A549 (cell line): ENCODE data around the gene LRP5.

Experiments used
- HOXB5 ChIP-seq: fragments of 250-450 bp; sonication (Bioruptor Pico); IDR thresholded peaks from 2 replicates; pipeline ENCODE4 v1.5.0; 2020; ENCODE audit warnings: mild to moderate bottlenecking, moderate library complexity
- MYC ChIP-seq: IDR thresholded peaks from 2 replicates; pipeline ENCODE4 v1.6.1; 2012; ENCODE audit warnings: mild to moderate bottlenecking, inconsistent platforms, low read length, improper control_type of control experiment, borderline replicate concordance
- NPAS2 ChIP-seq: fragments of 250-450 bp; sonication (Bioruptor Pico); IDR thresholded peaks from 2 replicates; pipeline ENCODE4 v1.8.0; 2022; ENCODE audit warnings: mild to moderate bottlenecking, moderate library complexity, borderline replicate concordance
- POLR2A ChIP-seq: IDR thresholded peaks from 2 replicates; pipeline ENCODE4 v1.6.1; 2012; ENCODE audit warnings: mild to moderate bottlenecking, low read length
- RFX5 ChIP-seq: fragments of 450-650 bp; IDR thresholded peaks from 2 replicates; pipeline ENCODE4 v1.7.1; 2014; ENCODE audit warnings: antibody characterized with exemption, mild to moderate bottlenecking, moderate library complexity
- SMC3 ChIP-seq: fragments of >200 bp; sonication (Bioruptor Twin); formaldehyde crosslinking; IDR thresholded peaks from 3 replicates; pipeline ENCODE4 v1.6.1; 2018; ENCODE audit warnings: inconsistent platforms
- TF ChIP-seq, protein P1 (sequence below): fragments of >200 bp; sonication (Bioruptor Twin); formaldehyde crosslinking; IDR thresholded peaks from 3 replicates; pipeline ENCODE4 v1.5.1; 2016
- TF ChIP-seq, protein P2 (sequence below): fragments of 150-350 bp; IDR thresholded peaks from 2 replicates; pipeline ENCODE4 v1.6.1; 2014; ENCODE audit warnings: low read depth, mild to moderate bottlenecking, low read length
- TF ChIP-seq, protein P3 (sequence below): fragments of 250-450 bp; sonication (Bioruptor Pico); IDR thresholded peaks from 2 replicates; pipeline ENCODE4 v1.5.0; 2021; ENCODE audit warnings: mild to moderate bottlenecking, moderate library complexity, borderline replicate concordance
- TF ChIP-seq, protein P4 (sequence below): fragments of 450-650 bp; IDR thresholded peaks from 2 replicates; pipeline ENCODE4 v1.6.1; 2014; ENCODE audit warnings: antibody characterized with exemption

GRCh38 chr11:68447015-68447801 is 134.8 kb downstream of the LRP5 start:
- TF ChIP-seq, protein P1, sequence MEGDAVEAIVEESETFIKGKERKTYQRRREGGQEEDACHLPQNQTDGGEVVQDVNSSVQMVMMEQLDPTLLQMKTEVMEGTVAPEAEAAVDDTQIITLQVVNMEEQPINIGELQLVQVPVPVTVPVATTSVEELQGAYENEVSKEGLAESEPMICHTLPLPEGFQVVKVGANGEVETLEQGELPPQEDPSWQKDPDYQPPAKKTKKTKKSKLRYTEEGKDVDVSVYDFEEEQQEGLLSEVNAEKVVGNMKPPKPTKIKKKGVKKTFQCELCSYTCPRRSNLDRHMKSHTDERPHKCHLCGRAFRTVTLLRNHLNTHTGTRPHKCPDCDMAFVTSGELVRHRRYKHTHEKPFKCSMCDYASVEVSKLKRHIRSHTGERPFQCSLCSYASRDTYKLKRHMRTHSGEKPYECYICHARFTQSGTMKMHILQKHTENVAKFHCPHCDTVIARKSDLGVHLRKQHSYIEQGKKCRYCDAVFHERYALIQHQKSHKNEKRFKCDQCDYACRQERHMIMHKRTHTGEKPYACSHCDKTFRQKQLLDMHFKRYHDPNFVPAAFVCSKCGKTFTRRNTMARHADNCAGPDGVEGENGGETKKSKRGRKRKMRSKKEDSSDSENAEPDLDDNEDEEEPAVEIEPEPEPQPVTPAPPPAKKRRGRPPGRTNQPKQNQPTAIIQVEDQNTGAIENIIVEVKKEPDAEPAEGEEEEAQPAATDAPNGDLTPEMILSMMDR = peak; percentile 84
- TF ChIP-seq, protein P2, sequence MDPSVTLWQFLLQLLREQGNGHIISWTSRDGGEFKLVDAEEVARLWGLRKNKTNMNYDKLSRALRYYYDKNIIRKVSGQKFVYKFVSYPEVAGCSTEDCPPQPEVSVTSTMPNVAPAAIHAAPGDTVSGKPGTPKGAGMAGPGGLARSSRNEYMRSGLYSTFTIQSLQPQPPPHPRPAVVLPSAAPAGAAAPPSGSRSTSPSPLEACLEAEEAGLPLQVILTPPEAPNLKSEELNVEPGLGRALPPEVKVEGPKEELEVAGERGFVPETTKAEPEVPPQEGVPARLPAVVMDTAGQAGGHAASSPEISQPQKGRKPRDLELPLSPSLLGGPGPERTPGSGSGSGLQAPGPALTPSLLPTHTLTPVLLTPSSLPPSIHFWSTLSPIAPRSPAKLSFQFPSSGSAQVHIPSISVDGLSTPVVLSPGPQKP = no peak
- TF ChIP-seq HOXB5 (CRISPR knock-in tag) = no peak
- no peak for TF ChIP-seq NPAS2 (CRISPR knock-in tag)
- TF ChIP-seq, protein P3, sequence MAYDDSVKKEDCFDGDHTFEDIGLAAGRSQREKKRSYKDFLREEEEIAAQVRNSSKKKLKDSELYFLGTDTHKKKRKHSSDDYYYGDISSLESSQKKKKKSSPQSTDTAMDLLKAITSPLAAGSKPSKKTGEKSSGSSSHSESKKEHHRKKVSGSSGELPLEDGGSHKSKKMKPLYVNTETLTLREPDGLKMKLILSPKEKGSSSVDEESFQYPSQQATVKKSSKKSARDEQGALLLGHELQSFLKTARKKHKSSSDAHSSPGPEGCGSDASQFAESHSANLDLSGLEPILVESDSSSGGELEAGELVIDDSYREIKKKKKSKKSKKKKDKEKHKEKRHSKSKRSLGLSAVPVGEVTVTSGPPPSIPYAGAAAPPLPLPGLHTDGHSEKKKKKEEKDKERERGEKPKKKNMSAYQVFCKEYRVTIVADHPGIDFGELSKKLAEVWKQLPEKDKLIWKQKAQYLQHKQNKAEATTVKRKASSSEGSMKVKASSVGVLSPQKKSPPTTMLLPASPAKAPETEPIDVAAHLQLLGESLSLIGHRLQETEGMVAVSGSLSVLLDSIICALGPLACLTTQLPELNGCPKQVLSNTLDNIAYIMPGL (CRISPR knock-in tag) = no peak
- TF ChIP-seq SMC3 = peak; percentile 73
- TF ChIP-seq RFX5 = no peak
- TF ChIP-seq, protein P4, sequence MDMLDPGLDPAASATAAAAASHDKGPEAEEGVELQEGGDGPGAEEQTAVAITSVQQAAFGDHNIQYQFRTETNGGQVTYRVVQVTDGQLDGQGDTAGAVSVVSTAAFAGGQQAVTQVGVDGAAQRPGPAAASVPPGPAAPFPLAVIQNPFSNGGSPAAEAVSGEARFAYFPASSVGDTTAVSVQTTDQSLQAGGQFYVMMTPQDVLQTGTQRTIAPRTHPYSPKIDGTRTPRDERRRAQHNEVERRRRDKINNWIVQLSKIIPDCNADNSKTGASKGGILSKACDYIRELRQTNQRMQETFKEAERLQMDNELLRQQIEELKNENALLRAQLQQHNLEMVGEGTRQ = no peak
- no peak for TF ChIP-seq POLR2A
- no peak for TF ChIP-seq MYC
